ENCODE results near the gene HERPUD2.

HERPUD2 gene

DNA sequence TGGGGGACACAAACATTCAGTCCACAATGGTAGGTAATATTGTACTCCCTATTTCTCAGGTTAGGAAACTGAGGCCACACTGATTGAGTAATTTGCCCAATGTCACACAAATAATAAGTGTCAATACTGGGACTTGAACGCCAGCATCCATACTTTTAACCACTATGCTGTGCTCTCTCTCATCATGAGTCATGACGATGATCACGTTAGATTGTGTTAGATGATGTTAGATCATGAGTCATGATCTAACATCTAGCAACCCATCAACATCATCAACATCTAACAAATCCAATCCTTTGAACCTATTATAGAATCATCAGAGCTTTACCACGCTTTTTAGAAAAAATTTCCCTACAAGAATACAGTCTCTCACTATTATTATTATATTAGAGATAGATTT lies 28.1 kb upstream of the HERPUD2 start:
- no peaks in the 10 kb centered on the region for H3K36me3 ChIP-seq (replicated peaks; ENCODE audit: low read depth, low read length)
- H3K4me2 ChIP-seq (ENCODE audit: low read length): no peak overlapping the region

DNA sequence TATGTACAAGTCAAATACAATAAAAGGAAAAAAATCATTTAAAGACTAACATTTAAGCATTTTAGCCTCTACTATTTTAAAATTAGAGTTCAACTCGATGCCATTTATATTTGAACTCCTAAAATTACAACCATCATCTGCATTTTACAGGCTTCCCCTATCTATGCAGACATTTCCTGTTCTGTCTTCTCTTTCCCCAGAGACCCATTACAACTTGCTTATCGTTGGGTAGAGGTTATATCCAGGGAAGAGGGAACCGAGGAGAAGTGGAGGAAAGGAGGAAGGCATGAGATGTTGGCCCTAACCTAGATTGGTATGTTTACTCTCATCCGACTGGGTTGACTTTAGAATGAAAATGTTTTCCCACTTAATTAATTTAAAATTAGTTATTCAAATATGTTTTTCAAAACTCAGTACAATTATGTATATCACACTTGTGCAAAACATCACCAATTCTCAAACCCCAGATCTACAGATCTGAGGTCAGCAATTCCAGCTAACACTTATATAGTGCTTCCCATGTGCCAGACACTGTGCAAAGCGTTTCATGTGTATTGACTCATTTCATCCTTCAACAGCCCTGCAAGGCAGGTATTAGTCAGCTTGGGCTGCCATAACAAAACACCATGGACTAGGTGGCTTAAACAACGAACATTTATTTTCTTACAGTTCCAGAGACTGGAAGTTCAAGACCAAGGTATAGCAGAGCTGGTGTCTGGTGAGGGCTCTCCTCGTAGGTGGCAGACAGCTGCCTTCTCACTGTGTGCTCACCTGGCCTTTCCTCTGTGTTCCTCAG lies 27.3 kb upstream of the HERPUD2 start:
- no peaks in the 10 kb centered on the region for H3K79me2 ChIP-seq (ENCODE audit: low read length)
- no peak overlapping the region for H3K4me3 ChIP-seq (ENCODE audit: low read length)
- H4K20me1 ChIP-seq (ENCODE audit: insufficient read depth, low read length): no peaks in the 10 kb centered on the region
- no peaks in the 10 kb centered on the region for H3K36me3 ChIP-seq (replicated peaks; ENCODE audit: low read depth, low read length)
- no peaks in the 10 kb centered on the region for H3K9me3 ChIP-seq (ENCODE audit: insufficient read depth, low read length)
- peaks cover 48% of the 10 kb centered on the region for H3K4me1 ChIP-seq (ENCODE audit: low read length)
- no peak overlapping the region for H2AFZ ChIP-seq (ENCODE audit: low read depth, low read length)
- H3K27me3 ChIP-seq (ENCODE audit: low read depth, low read length): no peaks in the 10 kb centered on the region
- peak overlapping the region; percentile 48 for H3K4me2 ChIP-seq (ENCODE audit: low read length)
- H3K9ac ChIP-seq (ENCODE audit: low read length): no peak overlapping the region
- TF ChIP-seq EZH2phosphoT487 (IDR thresholded peaks at IDR 0.05; ENCODE audit: low read depth): no peak
- H3K27ac ChIP-seq (ENCODE audit: low read length): no peak overlapping the region

More for the DNA sequence above, 28.1 kb upstream of the HERPUD2 start:
- no peaks in the 10 kb centered on the region for H4K20me1 ChIP-seq (ENCODE audit: insufficient read depth, low read length)
- no peak for TF ChIP-seq EZH2phosphoT487 (IDR thresholded peaks at IDR 0.05; ENCODE audit: low read depth)
- TF ChIP-seq, protein P1, sequence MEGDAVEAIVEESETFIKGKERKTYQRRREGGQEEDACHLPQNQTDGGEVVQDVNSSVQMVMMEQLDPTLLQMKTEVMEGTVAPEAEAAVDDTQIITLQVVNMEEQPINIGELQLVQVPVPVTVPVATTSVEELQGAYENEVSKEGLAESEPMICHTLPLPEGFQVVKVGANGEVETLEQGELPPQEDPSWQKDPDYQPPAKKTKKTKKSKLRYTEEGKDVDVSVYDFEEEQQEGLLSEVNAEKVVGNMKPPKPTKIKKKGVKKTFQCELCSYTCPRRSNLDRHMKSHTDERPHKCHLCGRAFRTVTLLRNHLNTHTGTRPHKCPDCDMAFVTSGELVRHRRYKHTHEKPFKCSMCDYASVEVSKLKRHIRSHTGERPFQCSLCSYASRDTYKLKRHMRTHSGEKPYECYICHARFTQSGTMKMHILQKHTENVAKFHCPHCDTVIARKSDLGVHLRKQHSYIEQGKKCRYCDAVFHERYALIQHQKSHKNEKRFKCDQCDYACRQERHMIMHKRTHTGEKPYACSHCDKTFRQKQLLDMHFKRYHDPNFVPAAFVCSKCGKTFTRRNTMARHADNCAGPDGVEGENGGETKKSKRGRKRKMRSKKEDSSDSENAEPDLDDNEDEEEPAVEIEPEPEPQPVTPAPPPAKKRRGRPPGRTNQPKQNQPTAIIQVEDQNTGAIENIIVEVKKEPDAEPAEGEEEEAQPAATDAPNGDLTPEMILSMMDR (IDR thresholded peaks at IDR 0.05; ENCODE audit: low read depth, low read length): no peak
- H2AFZ ChIP-seq (ENCODE audit: low read depth, low read length): no peak overlapping the region
- H3K27ac ChIP-seq (ENCODE audit: low read length): no peak overlapping the region
- no peak overlapping the region for H3K4me3 ChIP-seq (ENCODE audit: low read length)
- H3K79me2 ChIP-seq (ENCODE audit: low read length): no peaks in the 10 kb centered on the region
- peaks cover 56% of the 10 kb centered on the region for H3K4me1 ChIP-seq (ENCODE audit: low read length)
- no peaks in the 10 kb centered on the region for H3K27me3 ChIP-seq (ENCODE audit: low read depth, low read length)
- H3K9me3 ChIP-seq (ENCODE audit: insufficient read depth, low read length): no peaks in the 10 kb centered on the region
- H3K9ac ChIP-seq (ENCODE audit: low read length): no peak overlapping the region

DNA sequence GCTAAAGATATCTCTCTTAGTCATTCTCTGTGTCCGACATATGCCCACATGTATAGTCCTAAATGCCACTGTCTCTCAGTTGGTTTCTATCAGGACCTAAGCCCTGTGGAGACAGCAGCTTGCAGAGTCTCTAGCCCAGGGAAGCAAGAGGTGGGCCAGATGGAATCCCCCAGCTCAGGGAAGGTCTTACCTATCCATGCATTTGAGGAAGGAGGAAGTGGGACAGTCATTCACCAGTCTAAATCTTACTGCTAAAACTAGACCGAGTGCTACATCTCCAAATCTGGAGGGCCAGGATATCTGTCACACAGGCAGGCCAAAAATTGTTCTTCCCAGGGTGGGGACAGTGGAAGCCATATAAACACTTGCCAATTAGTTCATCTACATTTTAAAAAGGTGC lies 26.4 kb upstream of the HERPUD2 start:
- Histone ChIP-seq H3K4me3 (ENCODE audit: low read length) (no peak overlapping the region), H3K27ac (ENCODE audit: low read length) (no peak overlapping the region), H3K79me2 (ENCODE audit: low read length) (no peaks in the 10 kb centered on the region), H2AFZ (ENCODE audit: low read depth, low read length) (no peak overlapping the region), H4K20me1 (ENCODE audit: insufficient read depth, low read length) (no peaks in the 10 kb centered on the region), H3K9ac (ENCODE audit: low read length) (no peak overlapping the region), H3K36me3 (replicated peaks; ENCODE audit: low read depth, low read length) (no peaks in the 10 kb centered on the region), H3K4me2 (ENCODE audit: low read length) (peak overlapping the region; percentile 48), H3K27me3 (ENCODE audit: low read depth, low read length) (peaks cover 4% of the 10 kb centered on the region; the same call in 1 of the 2 replicates), H3K4me1 (ENCODE audit: low read length) (peaks cover 41% of the 10 kb centered on the region), H3K9me3 (ENCODE audit: insufficient read depth, low read length) (no peaks in the 10 kb centered on the region)
- TF ChIP-seq, protein P1 (IDR thresholded peaks at IDR 0.05; ENCODE audit: low read depth, low read length): no peak
- TF ChIP-seq EZH2phosphoT487 (IDR thresholded peaks at IDR 0.05; ENCODE audit: low read depth): no peak

DNA sequence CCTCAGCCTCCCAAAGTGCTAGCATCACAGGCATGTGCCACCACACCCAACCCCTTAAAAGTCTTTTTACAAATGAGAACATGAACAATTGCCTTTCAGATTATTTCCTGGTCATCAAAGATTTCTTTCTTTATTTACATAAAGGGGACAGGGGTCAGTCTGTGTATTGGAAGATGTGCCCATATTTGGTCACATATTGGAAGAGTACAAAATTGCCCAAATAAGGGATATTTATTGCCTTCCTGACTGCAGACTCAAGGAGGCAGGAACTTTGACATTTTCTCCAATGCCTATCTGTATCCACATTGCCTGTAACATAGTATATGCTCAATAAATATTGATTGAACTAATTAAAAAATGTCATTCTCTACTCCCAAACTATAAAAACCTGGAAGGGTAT lies 25.9 kb upstream of the HERPUD2 start:
- Histone ChIP-seq H3K4me2 (ENCODE audit: low read length) (no peak overlapping the region), H3K36me3 (replicated peaks; ENCODE audit: low read depth, low read length) (no peaks in the 10 kb centered on the region), H3K79me2 (ENCODE audit: low read length) (no peaks in the 10 kb centered on the region), H3K27ac (ENCODE audit: low read length) (no peak overlapping the region), H2AFZ (ENCODE audit: low read depth, low read length) (no peak overlapping the region), H3K27me3 (ENCODE audit: low read depth, low read length) (peaks cover 4% of the 10 kb centered on the region; the same call in 1 of the 2 replicates), H3K4me3 (ENCODE audit: low read length) (no peak overlapping the region), H4K20me1 (ENCODE audit: insufficient read depth, low read length) (no peaks in the 10 kb centered on the region), H3K4me1 (ENCODE audit: low read length) (peaks cover 41% of the 10 kb centered on the region), H3K9me3 (ENCODE audit: insufficient read depth, low read length) (no peaks in the 10 kb centered on the region), H3K9ac (ENCODE audit: low read length) (no peak overlapping the region)
- TF ChIP-seq, protein P1 (IDR thresholded peaks at IDR 0.05; ENCODE audit: low read depth, low read length): no peak
- TF ChIP-seq EZH2phosphoT487 (IDR thresholded peaks at IDR 0.05; ENCODE audit: low read depth): no peak

Measured in OCI-LY3 (cell line).